Stimulated activated effector memory CD8-positive, alpha-beta T cell treated with anti-CD3 and anti-CD28 coated beads, Interleukin-12 subunit alpha, Interleukin-12 subunit beta, amount 100 ng/mL, for 72 hours (primary cell): ENCODE data around the gene BAG1.

Experiments used
- ATAC-seq: fragments of 150-1000 bp; cut with Tn5 transposase; 2 replicates; pipeline ENCODE4 v1.10.0; 2021
- DNase-seq, 2 donors: peaks; one replicate each; pipeline ENCODE4 v3.0.0; 2021 to 2022; ENCODE audit warnings: low spot score in 2 of 2
- H3K27ac Mint-ChIP-seq: one replicate; pipeline ENCODE4 v1.8.0; 2022; ENCODE audit warnings: mild to moderate bottlenecking, mixed read lengths
- H3K36me3 Mint-ChIP-seq: one replicate; pipeline ENCODE4 v1.8.0; 2022; ENCODE audit warnings: mild to moderate bottlenecking, mixed read lengths
- H3K4me1 Mint-ChIP-seq: one replicate; pipeline ENCODE4 v1.8.0; 2022; ENCODE audit warnings: mixed read lengths
- H3K4me3 Mint-ChIP-seq: one replicate; pipeline ENCODE4 v1.8.0; 2022; ENCODE audit warnings: mild to moderate bottlenecking, mixed read lengths
- H3K9me3 Mint-ChIP-seq: one replicate; pipeline ENCODE4 v1.8.0; 2022; ENCODE audit warnings: mixed read lengths

The BAG1 gene

GRCh38 chr9:33264473-33265177, at the start of gene BAG1, which contains the start of gene CHMP5:
TSS of gene BAG1 (minus strand) at chr9:33264708.
TSS of gene CHMP5 (plus strand) at chr9:33265049. CDS start at chr9:33265079, 30 bp downstream.
- H3K4me3 Mint-ChIP-seq: peak within 1 kb of the TSS; percentile 90
- H3K4me1 Mint-ChIP-seq: peaks cover 41% of the 10 kb centered on the region
- H3K9me3 Mint-ChIP-seq: no peaks in the 10 kb centered on the region
- peak; percentile 90 for ATAC-seq
- peaks cover 81% of the 10 kb centered on the region for H3K36me3 Mint-ChIP-seq
- H3K27ac Mint-ChIP-seq: peak within 1 kb of the TSS; percentile 96
- DNase-seq: peak; percentile 93 to 100

GRCh38 chr9:33311953-33312352, 47.4 kb upstream of the BAG1 start:
- H3K9me3 Mint-ChIP-seq: no peaks in the 10 kb centered on the region
- peak overlapping the region; percentile 0 for H3K4me3 Mint-ChIP-seq
- DNase-seq (no peak), ATAC-seq (peak; percentile 98)
- H3K36me3 Mint-ChIP-seq: no peaks in the 10 kb centered on the region
- H3K27ac Mint-ChIP-seq: peak overlapping the region; percentile 5
- peaks cover 15% of the 10 kb centered on the region for H3K4me1 Mint-ChIP-seq

GRCh38 chr9:33310748-33311147, 46.2 kb upstream of the BAG1 start:
- no peaks in the 10 kb centered on the region for H3K9me3 Mint-ChIP-seq
- H3K36me3 Mint-ChIP-seq: no peaks in the 10 kb centered on the region
- ATAC-seq (no peak), DNase-seq (no peak)
- peaks cover 15% of the 10 kb centered on the region for H3K4me1 Mint-ChIP-seq
- peak overlapping the region; percentile 0 for H3K4me3 Mint-ChIP-seq
- peak overlapping the region; percentile 5 for H3K27ac Mint-ChIP-seq

GRCh38 chr9:33309903-33310302, 45.4 kb upstream of the BAG1 start:
- Mint-ChIP-seq H3K9me3 (no peaks in the 10 kb centered on the region), H3K27ac (peak overlapping the region; percentile 5), H3K4me3 (peak overlapping the region; percentile 7), H3K36me3 (no peaks in the 10 kb centered on the region), H3K4me1 (peaks cover 15% of the 10 kb centered on the region)
- no peak for ATAC-seq
- no peak for DNase-seq

- Mint-ChIP-seq H3K27ac (no peak overlapping the region), H3K36me3 (no peaks in the 10 kb centered on the region), H3K4me1 (peaks cover 10% of the 10 kb centered on the region), H3K4me3 (no peak overlapping the region), H3K9me3 (no peaks in the 10 kb centered on the region)
- DNase-seq (no peak), ATAC-seq (no peak)
Observed at GRCh38 chr9:33307067-33307466, 42.6 kb upstream of the BAG1 start.

GRCh38 chr9:33306037-33306436, 41.5 kb upstream of the BAG1 start:
- DNase-seq: peak in 1 of 2 donors; percentile 56

GRCh38 chr9:33304362-33304761, 39.9 kb upstream of the BAG1 start:
- H3K36me3 Mint-ChIP-seq: no peaks in the 10 kb centered on the region
- no peak overlapping the region for H3K4me3 Mint-ChIP-seq
- H3K4me1 Mint-ChIP-seq: peaks cover 11% of the 10 kb centered on the region
- ATAC-seq: no peak
- no peaks in the 10 kb centered on the region for H3K9me3 Mint-ChIP-seq
- DNase-seq: no peak
- H3K27ac Mint-ChIP-seq: no peak overlapping the region

More at GRCh38 chr9:33306037-33306436, 41.5 kb upstream of the BAG1 start:
- H3K36me3 Mint-ChIP-seq: no peaks in the 10 kb centered on the region
- H3K27ac Mint-ChIP-seq: no peak overlapping the region
- peak; percentile 98 for ATAC-seq
- H3K4me1 Mint-ChIP-seq: peaks cover 3% of the 10 kb centered on the region
- no peaks in the 10 kb centered on the region for H3K9me3 Mint-ChIP-seq
- H3K4me3 Mint-ChIP-seq: no peak overlapping the region

GRCh38 chr9:33300546-33300945, 36.0 kb upstream of the BAG1 start:
- no peaks in the 10 kb centered on the region for H3K9me3 Mint-ChIP-seq
- no peak overlapping the region for H3K4me3 Mint-ChIP-seq
- no peaks in the 10 kb centered on the region for H3K36me3 Mint-ChIP-seq
- peak overlapping the region; percentile 26 for H3K27ac Mint-ChIP-seq
- ATAC-seq: no peak
- DNase-seq: no peak
- peaks cover 50% of the 10 kb centered on the region for H3K4me1 Mint-ChIP-seq

- H3K4me3 Mint-ChIP-seq: peak overlapping the region; percentile 56
Observed at GRCh38 chr9:33297432-33297831, 32.9 kb upstream of the BAG1 start.

GRCh38 chr9:33295571-33295970, 31.1 kb upstream of the BAG1 start:
- DNase-seq: no peak
- Mint-ChIP-seq H3K4me1 (peaks cover 88% of the 10 kb centered on the region), H3K27ac (peak overlapping the region; percentile 85), H3K4me3 (peak overlapping the region; percentile 56), H3K9me3 (no peaks in the 10 kb centered on the region), H3K36me3 (peaks cover 33% of the 10 kb centered on the region)
- ATAC-seq: peak; percentile 55

More at GRCh38 chr9:33297432-33297831, 32.9 kb upstream of the BAG1 start:
- Mint-ChIP-seq H3K27ac (peak overlapping the region; percentile 85), H3K9me3 (no peaks in the 10 kb centered on the region), H3K36me3 (peaks cover 14% of the 10 kb centered on the region), H3K4me1 (peaks cover 76% of the 10 kb centered on the region)
- DNase-seq (no peak), ATAC-seq (peak; percentile 70)

GRCh38 chr9:33294670-33295432, 30.3 kb upstream of the BAG1 start:
- peaks cover 92% of the 10 kb centered on the region for H3K4me1 Mint-ChIP-seq
- ATAC-seq (no peak), DNase-seq (no peak)
- peak overlapping the region; percentile 56 for H3K4me3 Mint-ChIP-seq
- peak overlapping the region; percentile 85 for H3K27ac Mint-ChIP-seq
- no peaks in the 10 kb centered on the region for H3K9me3 Mint-ChIP-seq
- H3K36me3 Mint-ChIP-seq: peaks cover 40% of the 10 kb centered on the region

- Mint-ChIP-seq H3K4me3 (no peak overlapping the region), H3K27ac (peak overlapping the region; percentile 100), H3K4me1 (peaks cover 84% of the 10 kb centered on the region), H3K36me3 (peaks cover 46% of the 10 kb centered on the region), H3K9me3 (no peaks in the 10 kb centered on the region)
- DNase-seq (no peak), ATAC-seq (no peak)
Observed at GRCh38 chr9:33293782-33294181, 29.3 kb upstream of the BAG1 start.

GRCh38 chr9:33291901-33292300, 27.4 kb upstream of the BAG1 start:
- Mint-ChIP-seq H3K4me3 (peak overlapping the region; percentile 91), H3K36me3 (peaks cover 46% of the 10 kb centered on the region), H3K4me1 (peaks cover 70% of the 10 kb centered on the region), H3K9me3 (no peaks in the 10 kb centered on the region), H3K27ac (peak overlapping the region; percentile 100)
- no peak for DNase-seq
- ATAC-seq: no peak

GRCh38 chr9:33291031-33291397, 26.5 kb upstream of the BAG1 start:
- H3K4me3 Mint-ChIP-seq: peak overlapping the region; percentile 91
- ATAC-seq: no peak
- no peaks in the 10 kb centered on the region for H3K9me3 Mint-ChIP-seq
- DNase-seq: no peak
- H3K4me1 Mint-ChIP-seq: peaks cover 63% of the 10 kb centered on the region
- peak overlapping the region; percentile 100 for H3K27ac Mint-ChIP-seq
- H3K36me3 Mint-ChIP-seq: peaks cover 46% of the 10 kb centered on the region

GRCh38 chr9:33290247-33291030, 25.9 kb upstream of the BAG1 start, which contains the start of gene NFX1:
TSS of gene NFX1 (plus strand) at chr9:33290516. CDS start at chr9:33290573, 57 bp downstream.
- peak; percentile 91 for ATAC-seq
- Mint-ChIP-seq H3K4me1 (peaks cover 57% of the 10 kb centered on the region), H3K36me3 (peaks cover 46% of the 10 kb centered on the region), H3K27ac (peak within 1 kb of the TSS; percentile 100), H3K4me3 (peak within 1 kb of the TSS; percentile 91), H3K9me3 (no peaks in the 10 kb centered on the region)
- DNase-seq: peak; percentile 97 to 99
